NCI-H2227 treated with DMSO at 0.1 percent for 48 hours (cell line): Measurements from ENCODE around the gene TBX18.

Experiments
- DNase-seq: peaks from one replicate; lab custom pipeline; 2025; lab: John Stamatoyannopoulos, UW

Gene TBX18

DNA sequence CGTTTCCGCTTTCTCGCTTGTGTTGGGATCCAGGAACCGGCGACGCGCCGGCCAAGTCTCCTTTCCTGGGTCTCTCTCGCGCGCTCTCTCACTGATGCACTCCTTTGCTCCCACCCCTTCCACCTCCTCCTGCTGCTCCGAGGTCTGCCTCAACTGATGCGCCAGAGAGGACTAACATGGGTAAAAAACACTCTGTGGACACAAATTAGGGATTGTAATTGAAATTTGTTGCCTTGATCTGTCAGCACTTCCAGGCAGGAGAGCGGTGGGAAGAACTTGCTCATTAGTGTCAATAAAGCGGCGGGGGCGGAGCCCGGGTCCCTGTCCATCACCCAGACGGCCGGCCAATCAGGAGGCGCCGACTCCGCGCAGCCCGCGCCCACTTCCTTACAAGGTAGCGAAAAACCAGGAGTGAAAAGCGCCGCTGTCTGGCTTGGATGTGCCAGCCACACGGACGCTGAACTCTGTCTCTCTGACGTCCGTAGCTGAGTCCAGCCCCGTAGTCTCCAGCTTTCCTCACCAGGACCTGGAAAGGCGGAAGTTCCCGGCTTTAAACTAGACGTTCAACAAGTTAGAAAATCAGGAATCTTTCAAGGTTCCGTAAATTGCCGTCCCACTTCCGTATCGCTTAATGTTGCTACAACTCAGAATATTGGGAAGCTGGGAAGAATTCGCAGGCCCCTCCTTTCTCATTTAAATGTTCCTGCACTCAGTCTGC lies at the start of gene TBX18:
Gene TBX18, minus strand, starts transcription at position 267 of the 718 bp plus-strand sequence. CDS start 417 bp downstream, outside the sequence.
- peak; percentile 96 for DNase-seq

DNA sequence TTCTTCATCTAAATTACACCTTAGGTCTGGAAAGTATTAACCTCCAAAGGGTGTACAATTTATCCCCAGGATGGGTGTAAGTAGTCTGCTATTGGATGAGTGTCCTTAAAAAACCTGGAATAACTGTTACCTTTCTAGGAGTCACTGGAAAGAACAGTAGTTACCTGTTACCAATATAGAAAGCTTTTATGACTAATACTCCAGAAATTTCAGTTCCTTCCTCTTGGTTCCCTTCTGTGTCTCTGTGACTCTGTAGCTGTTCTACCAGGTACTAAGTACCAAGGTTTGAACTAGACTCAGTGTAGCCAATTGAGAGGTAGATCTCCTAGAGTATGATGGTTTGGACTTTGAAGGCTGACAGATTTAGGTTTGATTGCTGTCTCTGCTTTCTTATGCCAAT lies 47.0 kb upstream of the TBX18 start:
- DNase-seq: no peak

DNA sequence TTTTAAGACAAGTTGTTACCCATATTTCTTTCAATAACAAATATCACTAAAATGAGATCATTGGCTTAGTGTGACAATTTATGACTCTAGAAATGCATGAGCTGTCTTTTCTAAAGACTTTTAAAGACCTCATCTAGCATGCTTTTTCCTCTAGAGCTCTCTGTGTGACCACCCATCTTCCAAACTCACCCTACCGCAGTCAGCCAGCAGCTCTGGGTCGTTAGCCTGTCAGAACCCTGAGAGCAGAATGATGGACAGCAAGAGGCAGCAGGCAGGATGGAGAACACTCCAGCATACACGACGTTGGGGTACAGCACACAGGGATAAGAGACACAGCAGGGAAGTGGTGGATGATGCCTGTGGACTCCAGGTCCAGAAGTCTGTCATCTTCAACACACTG lies 45.1 kb upstream of the TBX18 start:
- no peak for DNase-seq

DNA sequence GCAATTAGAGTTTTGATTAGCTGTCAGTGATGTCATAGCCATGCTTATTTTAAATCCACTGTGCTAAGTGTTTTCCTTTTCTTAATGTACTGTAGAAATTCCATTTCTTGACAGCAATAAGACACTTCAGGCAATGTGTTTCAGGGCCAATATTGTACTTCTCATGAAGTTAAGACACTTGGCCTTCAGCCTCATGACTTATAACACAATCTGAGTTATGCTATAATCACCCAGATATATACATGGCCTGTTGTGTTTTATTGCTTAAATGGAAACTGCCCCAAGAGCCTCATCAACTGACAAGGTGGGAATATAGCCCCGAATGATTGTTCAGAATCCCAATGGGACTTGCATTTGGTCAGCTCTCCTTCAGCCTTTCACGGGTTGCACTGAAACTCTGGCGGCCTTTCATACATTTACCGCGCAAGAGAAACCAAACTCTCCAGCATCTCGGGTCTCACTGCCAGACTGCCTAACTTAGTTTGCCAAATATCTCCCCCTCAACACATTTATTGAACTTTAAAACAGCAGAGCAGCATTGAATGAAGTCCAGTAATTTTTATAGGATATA lies 44.2 kb upstream of the TBX18 start:
- no peak for DNase-seq

DNA sequence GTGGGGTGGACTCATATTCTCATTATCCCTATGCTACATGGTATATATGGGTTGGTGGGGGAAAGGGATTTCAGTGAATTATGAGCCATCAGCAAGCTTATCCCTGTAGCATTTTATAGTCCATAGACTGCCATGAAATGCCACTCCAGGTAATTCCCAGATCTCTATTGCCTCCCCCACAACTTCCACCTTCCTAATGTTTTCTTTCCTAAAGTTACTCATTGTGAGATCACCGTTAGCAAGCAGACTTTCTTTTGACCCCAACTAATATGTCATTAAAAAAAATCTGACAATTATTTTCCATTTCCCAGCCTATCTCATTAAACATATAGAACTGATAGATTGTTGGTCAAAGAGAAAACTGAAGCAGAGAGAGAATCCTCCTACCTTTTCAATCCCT lies 40.7 kb upstream of the TBX18 start:
- DNase-seq: no peak

DNA sequence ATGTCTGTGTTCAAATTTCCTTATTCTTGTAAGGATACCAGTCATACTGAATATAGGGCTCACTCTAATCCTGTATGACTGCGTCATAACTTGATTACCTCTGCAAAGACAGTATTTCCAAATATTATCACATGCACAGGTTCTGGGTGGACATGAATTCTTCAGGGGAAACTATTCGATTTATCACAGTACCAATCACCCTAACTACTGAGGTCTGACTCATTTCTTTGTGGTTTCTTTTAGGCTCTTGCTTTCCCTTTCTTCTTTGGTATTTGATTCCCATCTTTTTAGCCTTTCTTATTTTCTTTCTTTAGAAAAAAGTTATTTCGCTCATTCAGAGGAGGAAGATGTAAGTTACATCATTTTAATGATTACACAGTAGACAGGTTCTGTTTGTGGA lies 40.3 kb upstream of the TBX18 start:
- no peak for DNase-seq

DNA sequence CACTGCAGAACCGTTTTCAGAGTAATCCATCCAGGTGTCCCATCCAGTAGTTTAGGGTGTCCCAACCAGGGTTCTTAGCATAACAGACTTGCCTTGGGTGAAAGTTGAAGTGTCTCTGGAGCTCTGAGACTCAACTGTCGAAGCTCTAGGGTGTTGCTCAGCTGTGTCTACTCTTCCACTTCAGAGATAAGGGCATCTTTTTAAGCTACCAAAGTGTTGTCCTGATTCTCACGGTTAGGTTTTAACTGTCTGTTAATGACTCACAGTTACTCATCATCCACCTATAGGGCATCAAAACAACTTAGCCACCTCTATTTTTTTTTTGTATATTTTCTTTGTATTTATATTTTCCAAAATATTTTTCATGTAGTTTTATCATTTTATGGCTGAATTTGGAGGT lies 36.9 kb upstream of the TBX18 start:
- DNase-seq: no peak

DNA sequence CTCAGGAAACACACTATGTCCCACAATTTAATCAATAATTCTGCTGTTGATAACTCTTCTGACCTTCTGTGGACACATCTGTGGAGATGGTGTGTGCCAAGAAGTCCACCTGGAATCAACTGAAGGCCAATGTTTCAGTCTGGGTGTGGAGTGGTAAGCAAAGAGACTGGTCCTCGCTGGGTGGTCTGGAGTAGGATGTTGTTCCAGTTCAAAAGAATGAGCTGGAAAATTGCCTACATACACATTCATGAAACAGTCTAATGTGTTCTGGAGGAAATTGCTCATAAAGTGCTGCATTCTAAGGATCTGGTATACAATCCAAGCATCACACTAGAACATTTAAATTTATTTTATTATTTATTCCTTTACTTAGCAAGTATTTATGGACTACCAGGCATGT lies 33.9 kb upstream of the TBX18 start:
- DNase-seq: no peak

DNA sequence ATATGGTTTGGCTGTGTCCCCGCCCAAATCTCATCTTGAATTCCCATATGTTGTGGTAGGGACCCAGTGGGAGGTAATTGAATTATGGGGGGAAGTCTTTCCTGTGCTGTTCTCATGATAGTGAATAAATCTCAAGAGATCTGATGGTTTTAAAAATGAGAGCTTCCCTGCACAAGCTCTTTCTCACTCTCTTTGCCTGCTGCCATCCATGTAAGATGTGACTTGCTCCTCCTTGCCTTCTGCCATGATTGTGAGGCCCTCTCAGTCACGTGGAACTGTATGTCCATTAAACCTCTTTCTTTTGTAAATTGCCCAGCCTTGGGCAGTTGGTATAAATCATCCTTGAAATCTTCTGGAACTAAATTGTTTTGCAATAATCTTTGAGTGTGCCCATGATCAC lies 31.9 kb upstream of the TBX18 start:
- DNase-seq: no peak

DNA sequence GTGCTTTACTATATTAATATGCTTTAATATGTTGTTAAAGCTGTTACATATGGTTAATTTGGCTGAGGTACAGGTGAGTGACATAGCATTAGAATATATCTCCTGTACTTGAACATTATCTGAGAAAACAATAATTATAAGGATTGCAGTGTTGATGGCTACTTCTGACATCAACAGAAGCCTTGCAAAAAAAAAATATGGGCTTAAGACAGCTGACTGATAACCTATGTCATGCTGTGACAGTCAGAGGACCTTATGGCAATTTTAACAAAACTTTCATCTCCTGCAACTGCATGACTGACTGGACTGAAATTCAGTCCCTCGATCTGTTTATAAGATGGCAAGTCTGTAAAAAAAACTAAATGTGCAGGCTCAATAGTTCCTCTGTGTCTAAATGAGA lies 27.5 kb upstream of the TBX18 start:
- no peak for DNase-seq

DNA sequence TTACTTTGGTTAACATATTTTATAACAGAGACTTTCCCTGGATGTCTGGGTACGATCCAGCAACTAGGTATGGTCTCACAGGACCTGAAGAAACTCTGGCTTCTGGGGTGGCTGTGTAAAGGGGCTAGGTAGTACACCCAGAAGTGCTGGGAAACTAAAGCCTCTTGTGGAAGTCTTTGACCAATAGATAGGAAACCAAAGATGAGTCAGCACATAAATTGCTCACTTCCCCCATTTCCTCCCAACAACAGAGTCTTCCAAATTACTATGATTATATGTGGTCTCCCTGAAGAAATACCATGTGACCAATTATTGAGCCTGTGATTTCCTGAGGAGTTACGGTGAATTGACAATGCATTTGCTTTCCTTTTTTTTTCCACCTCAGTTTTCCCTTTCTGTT lies 26.8 kb upstream of the TBX18 start:
- DNase-seq: peak; percentile 79

DNA sequence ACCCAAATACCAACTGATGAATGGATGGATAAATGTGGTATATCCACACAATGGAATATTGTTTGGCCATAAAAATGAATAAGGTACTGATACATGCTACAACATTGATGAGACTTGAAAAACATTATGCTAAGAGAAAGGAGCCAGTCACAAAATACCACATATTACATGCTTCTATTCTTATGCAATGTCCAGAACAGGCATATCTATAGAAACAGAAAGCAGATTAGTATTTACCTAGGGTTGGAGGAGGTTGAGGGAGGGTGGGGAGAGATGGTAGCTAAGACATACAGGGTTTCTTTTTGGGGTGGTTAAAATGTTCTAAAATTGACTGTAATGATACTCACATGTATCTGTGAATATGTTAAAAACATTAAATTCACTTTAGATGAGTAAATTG lies 24.8 kb upstream of the TBX18 start:
- DNase-seq: no peak

DNA sequence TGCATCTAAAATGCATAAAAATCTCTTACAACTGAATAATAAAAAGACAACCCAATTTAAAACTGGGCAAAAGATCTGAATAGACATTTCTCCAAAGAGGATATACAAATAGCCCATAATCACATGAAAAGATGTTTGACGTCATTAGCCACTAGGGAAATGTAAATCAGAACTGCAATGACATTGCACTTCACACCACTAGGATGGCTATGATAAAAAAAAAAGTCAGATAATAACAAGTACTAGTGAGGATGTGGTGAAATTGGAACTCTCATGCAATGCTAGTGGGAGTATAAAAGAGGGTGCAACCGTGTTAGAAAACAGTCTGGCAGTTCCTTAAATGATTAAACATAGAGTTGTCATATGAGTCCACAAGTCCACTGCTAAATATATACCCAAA lies 24.3 kb upstream of the TBX18 start:
- DNase-seq: no peak

DNA sequence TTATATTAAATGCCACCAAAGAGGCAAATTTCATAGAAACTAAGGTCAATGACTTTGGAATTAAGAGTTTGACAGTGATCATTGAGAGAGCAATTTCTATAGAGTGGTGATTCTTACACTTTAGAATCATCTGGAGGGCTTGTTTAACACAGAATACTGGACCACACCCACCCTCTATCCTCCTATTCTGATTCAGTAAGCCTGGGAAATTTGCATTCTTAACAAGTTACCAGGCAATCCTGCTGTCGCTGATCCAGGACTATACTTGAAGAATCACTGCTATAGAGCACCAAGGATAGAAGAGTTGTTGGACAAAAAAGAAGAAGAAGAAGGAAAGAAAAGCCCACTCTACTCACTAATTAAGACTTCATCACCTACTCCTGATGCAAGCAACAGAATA lies 21.3 kb upstream of the TBX18 start:
- DNase-seq: no peak

DNA sequence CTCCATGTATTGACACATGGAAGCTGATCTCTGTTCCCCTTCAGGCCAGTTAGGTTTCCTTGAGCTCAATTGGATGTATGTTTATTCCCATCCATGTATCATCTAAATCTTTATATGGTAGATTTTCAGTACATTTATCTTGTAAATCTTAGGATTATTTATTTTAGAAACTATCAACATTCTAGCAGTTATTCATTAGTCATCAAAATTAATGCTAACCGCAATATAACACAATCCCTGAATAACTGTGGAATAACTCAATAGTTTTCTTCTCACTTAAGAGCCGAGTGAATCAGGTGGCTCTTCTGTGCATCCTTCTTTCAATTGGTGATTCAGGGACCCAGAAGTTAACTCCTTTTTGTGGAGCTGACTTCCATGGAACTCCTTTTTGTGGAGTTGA lies 15.5 kb upstream of the TBX18 start:
- DNase-seq: no peak

DNA sequence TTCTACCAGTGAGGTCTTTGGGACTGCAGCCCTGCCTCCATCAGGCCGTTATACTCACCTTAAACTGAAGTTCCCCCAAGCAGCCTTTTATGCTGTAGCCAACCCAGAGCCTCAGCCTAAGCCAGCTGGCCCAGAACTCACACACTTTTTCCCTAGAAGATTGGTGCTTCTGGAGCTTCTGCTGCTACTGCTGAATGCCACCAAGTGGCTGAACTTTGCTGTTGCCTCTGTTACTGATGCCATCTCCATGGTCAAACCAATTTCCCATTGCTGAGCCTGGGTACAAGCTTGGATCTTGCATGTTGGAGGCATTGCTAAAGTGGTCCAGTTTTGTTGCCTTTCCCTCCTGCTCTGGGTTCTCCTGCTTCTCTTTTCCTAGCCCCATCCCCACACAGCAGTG lies 15.0 kb upstream of the TBX18 start:
- no peak for DNase-seq

DNA sequence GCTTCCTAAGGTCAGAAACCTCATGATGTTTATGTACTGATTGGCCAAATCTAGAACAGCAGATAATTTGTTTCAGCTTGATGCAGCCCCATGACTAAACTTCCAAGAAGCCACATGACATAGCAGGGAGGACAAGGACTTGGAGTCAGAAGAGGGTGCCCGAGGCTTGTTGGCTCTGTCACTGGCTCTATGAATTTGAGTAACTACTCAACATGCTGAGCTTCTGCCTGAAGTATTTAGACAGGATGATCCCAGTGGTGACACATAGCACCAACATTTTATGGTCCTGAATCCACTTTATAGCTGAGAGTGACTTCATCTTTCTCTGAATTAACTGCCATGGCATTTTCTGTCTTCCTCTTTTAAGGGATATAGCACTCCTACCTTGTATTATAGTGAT lies 13.5 kb upstream of the TBX18 start:
- DNase-seq: no peak

DNA sequence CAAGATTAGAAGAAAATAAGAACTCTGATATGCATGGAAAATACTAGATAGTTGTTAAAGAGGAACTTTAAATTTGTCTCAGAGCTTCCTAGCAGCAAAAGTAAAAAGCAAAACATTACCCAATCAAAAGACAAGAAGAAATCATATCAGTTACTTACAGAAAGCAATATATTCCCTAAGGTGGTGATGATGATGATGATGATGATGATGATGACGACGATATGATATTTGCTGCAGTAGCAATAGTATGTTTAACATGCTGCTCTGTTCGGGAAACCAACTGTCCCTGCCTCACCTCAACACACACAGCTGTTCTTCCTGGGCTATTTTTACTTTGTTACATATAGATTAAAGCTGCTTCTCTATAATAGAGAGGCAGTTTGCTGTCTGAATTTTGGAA lies 12.0 kb upstream of the TBX18 start:
- DNase-seq: no peak

DNA sequence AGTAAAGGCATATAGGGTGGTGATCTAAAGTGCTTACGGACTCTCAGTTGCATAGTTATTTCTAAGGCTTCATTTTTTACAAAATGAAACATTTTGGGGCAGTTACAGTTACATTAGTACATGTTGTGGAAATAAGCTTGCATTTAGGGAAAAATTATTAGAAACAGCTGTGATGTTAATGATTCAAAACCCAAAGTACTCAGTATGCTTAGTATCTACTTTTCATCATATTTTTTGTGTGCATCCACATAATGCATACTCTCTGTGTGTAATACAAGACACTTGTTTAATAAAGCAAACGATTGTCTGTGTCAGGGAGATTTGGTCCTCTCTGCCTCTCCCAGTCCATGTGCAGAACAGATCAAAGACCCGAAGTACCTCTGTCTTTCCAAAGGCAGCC lies 11.4 kb upstream of the TBX18 start:
- DNase-seq: no peak

DNA sequence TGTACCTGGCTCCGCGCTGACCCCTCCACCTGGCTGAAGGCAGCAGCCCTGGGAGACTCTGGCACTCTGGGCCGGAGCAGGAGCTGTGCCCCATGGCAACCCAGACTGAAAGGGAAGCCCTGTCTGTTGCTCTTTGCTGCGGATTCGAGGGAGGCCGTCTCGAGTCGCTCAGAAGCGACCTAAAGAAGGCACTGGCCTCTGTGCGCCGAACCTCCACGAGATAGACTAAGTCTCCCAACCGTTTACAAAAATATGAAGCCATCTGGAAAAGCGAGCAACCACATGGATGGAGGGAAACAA lies 10.5 kb upstream of the TBX18 start:
- no peak for DNase-seq

DNA sequence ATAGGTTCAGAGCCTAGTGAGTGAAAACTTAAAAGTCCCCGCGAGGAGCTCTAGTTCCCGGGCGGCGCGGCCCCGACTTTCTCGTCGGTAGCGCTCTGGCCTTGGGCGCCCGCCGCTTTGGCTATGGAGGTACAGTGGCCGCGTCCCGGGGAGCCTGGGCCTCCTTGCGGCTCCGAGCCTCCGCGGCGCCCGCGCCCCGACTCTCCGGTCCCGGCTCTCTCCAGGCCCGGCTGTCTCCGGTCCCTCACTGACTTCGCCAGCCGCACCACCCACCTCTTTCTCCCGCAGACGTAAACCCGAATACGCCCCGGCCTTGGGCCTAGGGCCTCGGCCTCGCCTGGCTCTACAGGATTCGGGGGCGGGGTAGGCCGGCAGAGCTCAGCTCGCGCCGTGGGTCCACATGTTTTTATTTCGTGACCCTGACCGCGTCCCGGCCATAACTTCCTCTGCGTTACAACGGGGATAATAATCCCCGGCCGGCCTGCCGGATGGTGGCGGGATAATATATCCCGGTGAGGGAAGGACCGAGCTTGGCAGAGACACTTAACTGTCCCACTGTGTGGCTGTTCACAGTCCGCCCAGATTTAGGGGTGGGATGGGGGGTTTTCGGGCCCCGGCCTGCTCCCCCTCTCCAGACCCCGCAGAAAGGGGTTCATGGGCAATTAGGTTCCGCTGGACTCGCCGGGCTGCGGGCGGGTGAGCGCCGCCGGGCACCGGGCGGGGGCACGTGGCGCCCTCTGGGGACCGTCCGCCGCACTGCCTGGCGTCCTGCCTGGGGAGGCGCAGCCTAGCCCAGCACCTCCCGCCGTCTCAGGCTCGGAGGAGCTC lies 10.0 kb upstream of the TBX18 start:
- DNase-seq: peak; percentile 71

DNA sequence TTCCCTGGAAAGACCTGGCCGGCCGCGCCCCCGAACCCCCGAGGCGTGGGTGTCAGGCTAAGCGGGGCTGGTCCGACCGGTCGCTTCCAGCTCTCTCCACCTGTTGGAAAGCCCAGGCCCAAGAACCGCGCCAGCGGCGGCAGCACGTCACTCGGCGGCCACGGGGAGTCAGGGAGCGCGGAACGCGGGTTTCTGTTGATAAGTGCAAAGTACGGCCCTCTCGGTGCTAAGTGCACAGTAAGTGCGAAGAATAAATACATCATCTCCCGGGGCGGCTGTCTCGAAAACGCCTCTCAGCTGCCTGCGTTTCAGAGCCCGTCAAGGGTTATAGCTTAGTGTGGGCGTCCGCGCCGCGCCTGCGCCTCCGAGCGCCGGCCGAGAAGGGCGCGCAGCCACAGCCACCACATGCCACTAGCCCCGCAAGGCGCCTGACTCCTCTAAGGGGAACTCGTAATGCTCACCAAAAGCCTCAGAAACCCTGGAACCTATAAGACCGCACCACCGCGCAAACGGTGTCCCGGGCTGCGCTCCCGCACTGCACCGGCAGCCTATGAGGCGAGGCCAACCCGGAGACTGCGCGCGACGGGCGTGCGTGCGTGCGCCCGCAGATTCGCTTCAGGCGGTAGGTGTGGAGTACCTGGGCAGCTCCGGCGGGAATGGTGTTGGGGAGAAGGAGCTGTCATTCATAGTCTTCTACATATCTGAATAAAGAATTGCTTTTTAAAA lies 9.2 kb upstream of the TBX18 start:
- DNase-seq: peak; percentile 71

DNA sequence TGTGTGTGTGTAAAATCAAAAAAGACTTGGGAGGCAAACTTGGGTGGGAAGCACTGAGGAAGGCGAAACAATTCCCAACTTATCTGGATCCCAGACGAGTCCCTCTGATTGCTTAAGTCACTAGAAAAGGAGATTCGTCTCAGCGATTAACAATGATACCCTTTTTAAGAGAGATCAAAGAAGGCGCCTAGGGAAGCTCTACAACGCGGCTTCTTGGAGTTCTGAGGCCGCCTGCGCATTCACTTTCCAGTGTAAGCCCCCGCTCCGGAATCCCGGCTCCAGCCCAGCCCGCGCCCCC lies 8.7 kb upstream of the TBX18 start:
- DNase-seq: no peak
